HS-27A (cell line): ENCODE results near the gene DNTT.

Experiments
- DNase-seq: peaks from one replicate; pipeline ENCODE4 v3.0.0-alpha.2; 2012; ENCODE audit warnings: low read depth, missing footprints

DNTT gene

GRCh38 chr10:96304230-96304629, at the start of gene DNTT:
DNTT (plus strand) TSS chr10:96304434; CDS start chr10:96304498, 64 bp downstream.
- DNase-seq: no peak

GRCh38 chr10:96254976-96255375, 49.3 kb upstream of the DNTT start:
- no peak for DNase-seq

GRCh38 chr10:96255549-96256333, 48.5 kb upstream of the DNTT start:
- no peak for DNase-seq

GRCh38 chr10:96257944-96258343, 46.3 kb upstream of the DNTT start:
- no peak for DNase-seq

- DNase-seq: no peak
Observed at GRCh38 chr10:96259150-96259549, 45.1 kb upstream of the DNTT start.

- DNase-seq: no peak
Observed at GRCh38 chr10:96260014-96260413, 44.2 kb upstream of the DNTT start.

- DNase-seq: no peak
Observed at GRCh38 chr10:96261132-96261531, 43.1 kb upstream of the DNTT start.

GRCh38 chr10:96261930-96262329, 42.3 kb upstream of the DNTT start:
- no peak for DNase-seq

GRCh38 chr10:96263176-96263575, 41.1 kb upstream of the DNTT start:
- no peak for DNase-seq

- DNase-seq: no peak
Observed at GRCh38 chr10:96263669-96264068, 40.6 kb upstream of the DNTT start.

GRCh38 chr10:96264938-96265337, 39.3 kb upstream of the DNTT start:
- DNase-seq: no peak

- no peak for DNase-seq
Observed at GRCh38 chr10:96266118-96266770, 38.0 kb upstream of the DNTT start.

- DNase-seq: no peak
Observed at GRCh38 chr10:96267234-96267705, 37.0 kb upstream of the DNTT start.

GRCh38 chr10:96268341-96268909, 35.8 kb upstream of the DNTT start:
- DNase-seq: no peak

GRCh38 chr10:96269438-96270300, 34.6 kb upstream of the DNTT start:
- no peak for DNase-seq

- DNase-seq: no peak
Observed at GRCh38 chr10:96270571-96270970, 33.7 kb upstream of the DNTT start.

- no peak for DNase-seq
Observed at GRCh38 chr10:96271016-96271815, 33.0 kb upstream of the DNTT start, which contains the start of gene BLNK. BLNK (minus strand) TSS chr10:96271569; CDS start chr10:96271398, 171 bp downstream.

GRCh38 chr10:96272316-96273280, 31.6 kb upstream of the DNTT start:
- DNase-seq: no peak

- DNase-seq: no peak
Observed at GRCh38 chr10:96275685-96276418, 28.4 kb upstream of the DNTT start.
